IPS-20b (cell line): ENCODE results near the gene POLR2L.

Experiments
- H3K27ac ChIP-seq: one replicate; pipeline ENCODE4 v1.5.1; 2013; ENCODE audit warnings: low read length
- H3K27me3 ChIP-seq: 2 replicates; pipeline ENCODE4 v1.6.1; 2013; ENCODE audit warnings: mild to moderate bottlenecking, low read length, inconsistent platforms; ENCODE audit not compliant: insufficient read depth
- H3K36me3 ChIP-seq: 2 replicates; pipeline ENCODE4 v1.6.1; 2013; ENCODE audit warnings: low read depth, mild to moderate bottlenecking, inconsistent platforms, low read length, moderate library complexity; ENCODE audit not compliant: insufficient read depth
- H3K4me1 ChIP-seq: 2 replicates; pipeline ENCODE4 v1.6.1; 2013; ENCODE audit warnings: mild to moderate bottlenecking, control low read depth, inconsistent platforms, low read length, moderate library complexity; ENCODE audit not compliant: insufficient read depth
- H3K4me3 ChIP-seq: 2 replicates; pipeline ENCODE4 v1.5.1; 2013; ENCODE audit warnings: mild to moderate bottlenecking, low read length, inconsistent platforms
- H3K9ac ChIP-seq: 2 replicates; pipeline ENCODE4 v1.6.1; 2013; ENCODE audit warnings: low read depth, mild to moderate bottlenecking, inconsistent platforms, low read length, moderate library complexity
- H3K9me3 ChIP-seq: 2 replicates; pipeline ENCODE4 v1.6.1; 2013; ENCODE audit warnings: mild to moderate bottlenecking, low read depth, low read length, inconsistent platforms; ENCODE audit not compliant: insufficient read depth

POLR2L gene

DNA sequence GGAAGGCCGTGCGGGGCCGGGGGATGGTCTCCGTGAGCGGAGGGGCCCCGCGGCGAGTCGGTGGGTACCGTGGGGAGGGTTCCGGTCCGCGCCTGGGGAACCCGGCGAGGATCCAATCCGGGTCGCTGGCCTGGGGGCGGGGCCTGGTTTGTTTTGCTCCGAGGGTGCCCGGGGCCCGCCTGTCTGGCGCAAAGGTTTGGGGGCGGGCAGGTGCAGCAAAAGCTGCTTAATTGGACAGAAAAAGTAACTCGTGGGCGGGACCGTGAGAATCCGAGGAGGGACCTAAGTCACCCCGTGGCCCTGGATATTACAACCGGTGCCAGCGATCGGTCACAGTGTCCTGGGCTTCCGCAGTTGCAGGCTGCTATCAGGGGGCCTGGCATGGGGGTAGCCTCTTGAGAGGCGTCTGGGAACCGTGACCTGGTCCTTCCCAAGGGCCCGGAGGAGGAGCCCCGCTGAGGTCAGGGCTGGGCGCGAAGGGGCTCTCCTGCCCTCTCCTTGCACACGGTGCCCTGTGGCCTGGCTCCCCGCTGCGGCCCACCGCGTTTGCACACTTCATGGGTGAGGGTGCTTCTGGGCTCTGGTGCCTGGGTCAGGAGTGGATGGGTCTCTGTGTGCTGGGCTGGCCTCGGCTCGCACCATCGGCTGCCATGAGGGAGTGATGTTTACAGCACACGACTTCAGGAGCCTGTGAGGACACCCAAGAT, 22.2 kb downstream of the POLR2L start:
- Histone ChIP-seq H3K4me3 (peak overlapping the region; percentile 74), H3K27ac (no peak overlapping the region), H3K4me1 (no peaks in the 10 kb centered on the region; the same call in 1 of the 2 replicates), H3K9me3 (no peaks in the 10 kb centered on the region), H3K36me3 (peaks cover 6% of the 10 kb centered on the region), H3K9ac (peak overlapping the region; percentile 59; the same call in 1 of the 2 replicates), H3K27me3 (no peaks in the 10 kb centered on the region; the same call in 1 of the 2 replicates)

DNA sequence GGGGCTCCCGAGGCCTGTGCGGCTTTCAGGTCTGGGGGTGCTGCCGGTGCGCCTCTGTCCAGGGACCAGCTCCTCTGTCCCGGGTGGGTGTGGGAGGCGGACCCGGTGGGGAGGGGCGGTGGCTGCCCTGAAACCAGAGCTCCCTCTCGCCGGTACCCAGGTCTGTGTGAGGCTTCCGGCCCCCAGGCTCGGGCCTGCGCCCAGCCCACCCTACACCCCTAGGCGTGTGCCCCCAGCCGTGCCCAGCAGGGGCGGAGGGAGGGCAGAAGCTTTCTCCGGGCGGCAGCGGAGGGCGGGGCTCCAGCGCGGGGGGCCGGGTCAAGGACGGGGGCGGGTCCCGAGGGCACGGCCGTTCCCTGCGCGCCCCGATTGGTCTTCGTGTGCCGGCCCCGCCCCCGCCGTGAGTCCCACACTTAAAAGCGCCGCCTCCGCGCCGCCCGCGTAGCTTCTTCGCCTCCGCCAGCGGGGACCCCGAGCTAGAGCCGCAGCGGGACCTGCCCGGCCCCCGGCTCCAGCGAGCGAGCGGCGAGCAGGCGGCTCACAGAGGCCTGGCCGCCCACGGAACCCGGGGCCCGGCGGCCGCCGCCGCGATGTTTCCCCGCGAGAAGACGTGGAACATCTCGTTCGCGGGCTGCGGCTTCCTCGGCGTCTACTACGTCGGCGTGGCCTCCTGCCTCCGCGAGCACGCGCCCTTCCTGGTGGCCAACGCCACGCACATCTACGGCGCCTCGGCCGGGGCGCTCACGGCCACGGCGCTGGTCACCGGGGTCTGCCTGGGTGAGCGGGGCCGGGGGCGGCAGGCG, 23.0 kb downstream of the POLR2L start:
- peak overlapping the region; percentile 51; the same call in 1 of the 2 replicates for H3K9ac ChIP-seq
- no peak overlapping the region for H3K27ac ChIP-seq
- peak overlapping the region; percentile 74 for H3K4me3 ChIP-seq
- no peaks in the 10 kb centered on the region for H3K9me3 ChIP-seq
- H3K4me1 ChIP-seq: no peaks in the 10 kb centered on the region; the same call in 1 of the 2 replicates
- H3K36me3 ChIP-seq: peaks cover 8% of the 10 kb centered on the region
- H3K27me3 ChIP-seq: no peaks in the 10 kb centered on the region

DNA sequence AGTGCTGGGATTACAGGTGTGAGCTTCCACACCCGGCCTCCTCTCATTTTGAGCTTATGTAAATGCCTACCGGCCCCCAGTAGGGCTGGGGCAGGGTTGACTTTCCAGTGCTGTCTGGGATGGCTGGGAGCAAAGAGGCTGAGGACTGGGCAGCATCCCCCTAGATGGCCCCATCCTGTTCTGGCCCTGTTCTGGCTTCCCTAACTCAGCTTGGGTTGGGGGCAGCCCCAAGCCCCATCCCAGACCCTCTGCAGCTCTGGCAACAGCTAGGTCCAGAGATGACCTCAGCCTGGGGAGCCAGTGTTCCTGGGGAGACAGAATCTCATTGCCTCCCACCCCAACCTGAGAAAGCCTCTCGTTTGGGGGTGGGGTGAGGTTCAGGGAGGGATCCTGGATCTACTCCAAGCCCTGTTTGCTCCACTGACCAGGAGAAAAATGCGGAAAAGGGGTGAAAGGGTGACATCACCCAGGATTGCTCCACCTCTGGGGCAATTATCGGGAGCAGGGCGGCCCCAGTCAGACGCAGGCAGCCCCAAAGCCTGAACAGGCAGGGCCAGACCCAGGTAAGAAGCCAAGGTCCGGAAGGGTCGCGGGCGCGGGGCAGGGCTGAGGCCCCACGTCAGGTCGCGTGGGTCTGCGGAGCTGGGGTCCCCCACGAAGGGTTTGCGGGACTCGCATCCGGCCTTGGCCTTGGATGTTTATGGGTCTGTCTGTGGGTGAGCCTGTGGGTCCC, 23.8 kb downstream of the POLR2L start, which contains the start of gene PNPLA2:
PNPLA2 (plus strand) TSS at position 519 of the 733 bp plus-strand sequence. CDS start 805 bp downstream, outside the sequence.
- Histone ChIP-seq H3K27me3 (no peaks in the 10 kb centered on the region), H3K27ac (no peak within 1 kb of the TSS), H3K9ac (peak within 1 kb of the TSS; percentile 51; the same call in 1 of the 2 replicates), H3K36me3 (peaks cover 14% of the 10 kb centered on the region; the same call in 1 of the 2 replicates), H3K4me3 (peak within 1 kb of the TSS; percentile 74), H3K9me3 (no peaks in the 10 kb centered on the region), H3K4me1 (no peaks in the 10 kb centered on the region; the same call in 1 of the 2 replicates)

DNA sequence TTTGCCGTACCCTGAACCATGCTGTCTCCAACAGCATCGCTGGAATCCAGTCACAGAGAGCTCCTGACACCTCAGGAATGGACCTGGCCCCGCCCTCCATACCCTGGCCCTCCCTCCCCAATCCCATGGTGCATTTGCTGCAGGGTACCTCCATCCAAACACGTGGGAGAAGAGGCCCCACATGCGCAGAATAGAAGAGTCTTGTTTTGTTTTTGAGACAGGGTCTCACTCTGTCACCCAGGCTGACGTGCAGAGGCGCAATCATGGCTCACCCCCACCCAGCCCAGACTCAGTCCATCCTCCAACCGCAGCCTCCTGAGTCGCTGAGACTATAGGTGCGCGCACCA, 25.9 kb downstream of the POLR2L start:
- no peak overlapping the region for H3K4me3 ChIP-seq
- no peak overlapping the region for H3K9ac ChIP-seq
- H3K36me3 ChIP-seq: peaks cover 32% of the 10 kb centered on the region
- H3K9me3 ChIP-seq: no peaks in the 10 kb centered on the region
- no peaks in the 10 kb centered on the region; the same call in 1 of the 2 replicates for H3K4me1 ChIP-seq
- no peaks in the 10 kb centered on the region for H3K27me3 ChIP-seq
- no peak overlapping the region for H3K27ac ChIP-seq

DNA sequence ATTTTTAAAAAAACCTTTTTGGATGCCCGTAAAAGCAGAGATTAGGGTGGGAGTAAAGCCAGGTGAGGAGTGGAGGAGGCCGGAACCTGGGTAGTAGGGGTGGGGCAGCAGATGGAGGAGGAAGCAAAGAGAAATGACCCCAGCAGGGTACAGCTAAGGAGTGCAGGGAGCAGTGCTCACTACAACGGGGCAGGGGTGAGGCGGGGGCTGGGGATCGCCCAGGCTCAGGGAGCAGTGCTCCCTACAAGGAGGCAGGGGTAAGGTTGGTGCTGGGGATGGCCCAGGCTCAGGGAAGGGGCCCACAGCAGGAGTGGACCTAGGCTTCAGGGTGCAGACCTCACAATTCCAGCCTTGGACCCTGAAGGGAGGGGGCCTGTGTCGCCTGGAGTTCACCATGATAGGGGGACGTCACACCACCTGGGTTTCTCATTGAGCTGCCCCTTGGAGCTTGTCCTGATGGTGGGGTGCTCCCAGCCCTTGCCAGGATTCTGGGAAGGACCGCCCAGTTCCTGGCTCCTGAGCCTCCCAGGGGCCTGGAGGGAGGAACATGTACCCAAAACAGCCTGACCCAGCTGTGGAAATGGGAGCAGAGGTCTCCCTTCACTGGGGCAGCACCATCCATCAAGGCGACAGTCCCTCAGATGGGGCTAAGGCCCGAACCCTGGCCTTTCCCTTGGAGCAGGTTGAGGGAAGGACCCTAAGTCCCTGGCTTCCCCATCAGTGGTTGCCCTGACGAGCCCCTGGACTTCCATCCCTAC, 26.5 kb downstream of the POLR2L start:
- no peak overlapping the region for H3K9ac ChIP-seq
- H3K27ac ChIP-seq: no peak overlapping the region
- peaks cover 5% of the 10 kb centered on the region; the same call in 1 of the 2 replicates for H3K4me1 ChIP-seq
- no peak overlapping the region for H3K4me3 ChIP-seq
- H3K36me3 ChIP-seq: peaks cover 38% of the 10 kb centered on the region
- H3K9me3 ChIP-seq: no peaks in the 10 kb centered on the region
- no peaks in the 10 kb centered on the region for H3K27me3 ChIP-seq

DNA sequence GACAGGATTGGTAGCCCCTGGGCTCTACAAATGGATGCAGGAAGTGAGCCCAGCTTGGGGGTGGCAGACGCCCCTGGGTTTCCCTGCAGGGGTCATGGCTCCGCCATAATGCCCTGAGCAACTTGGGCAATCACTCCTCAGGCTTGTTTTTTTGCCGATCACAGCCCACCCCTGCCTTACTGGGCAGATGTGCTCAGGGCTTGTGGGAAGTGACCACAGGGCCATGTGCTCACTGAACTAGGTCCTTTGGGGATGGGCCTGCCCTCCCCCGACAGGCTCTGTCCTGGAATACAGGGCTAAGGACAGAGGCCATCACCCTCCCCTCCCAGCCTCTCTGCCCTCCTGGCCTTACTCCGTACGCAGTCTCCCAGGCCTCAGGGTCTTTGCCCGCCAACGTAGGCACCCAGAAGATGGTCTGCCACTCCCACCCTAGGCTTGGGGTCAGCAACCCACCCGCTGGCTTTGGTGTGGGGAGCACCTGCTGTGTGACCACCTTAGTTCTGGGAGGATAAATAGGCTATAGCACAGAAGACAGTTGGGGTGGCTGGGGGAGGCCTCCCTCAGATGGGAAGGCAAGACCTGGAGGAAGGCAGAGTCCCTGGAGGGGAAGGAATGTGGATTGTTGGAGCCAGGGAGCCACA, 28.8 kb downstream of the POLR2L start:
- Histone ChIP-seq H3K36me3 (peaks cover 42% of the 10 kb centered on the region), H3K9ac (no peak overlapping the region), H3K4me1 (peaks cover 6% of the 10 kb centered on the region; the same call in 1 of the 2 replicates)

DNA sequence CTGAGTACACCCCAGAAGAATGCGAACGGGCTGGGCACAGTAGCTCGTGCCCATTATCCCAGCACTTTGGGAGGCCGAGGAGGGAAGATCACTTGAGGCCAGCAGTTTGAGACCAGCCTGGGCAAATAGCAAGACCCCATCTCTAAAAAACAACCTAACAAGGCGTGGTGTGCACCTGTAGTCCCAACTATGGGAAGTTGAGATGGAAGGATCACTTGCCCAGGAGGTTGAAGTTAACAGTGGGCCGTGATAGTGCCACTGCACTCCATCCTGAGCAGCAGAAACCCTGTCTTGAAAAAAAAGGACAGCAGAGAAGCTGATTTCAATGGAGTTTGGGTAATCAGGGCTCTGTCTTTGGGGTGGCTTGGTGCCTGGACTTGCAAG, 29.3 kb downstream of the POLR2L start:
- Histone ChIP-seq H3K9ac (no peak overlapping the region), H3K27ac (no peak overlapping the region), H3K36me3 (peaks cover 42% of the 10 kb centered on the region), H3K4me1 (peaks cover 6% of the 10 kb centered on the region; the same call in 1 of the 2 replicates), H3K27me3 (no peaks in the 10 kb centered on the region), H3K4me3 (no peak overlapping the region), H3K9me3 (no peaks in the 10 kb centered on the region)

More for the DNA sequence above, 28.8 kb downstream of the POLR2L start:
- Histone ChIP-seq H3K27ac (peak overlapping the region; percentile 56), H3K4me3 (no peak overlapping the region), H3K27me3 (no peaks in the 10 kb centered on the region), H3K9me3 (no peaks in the 10 kb centered on the region)

DNA sequence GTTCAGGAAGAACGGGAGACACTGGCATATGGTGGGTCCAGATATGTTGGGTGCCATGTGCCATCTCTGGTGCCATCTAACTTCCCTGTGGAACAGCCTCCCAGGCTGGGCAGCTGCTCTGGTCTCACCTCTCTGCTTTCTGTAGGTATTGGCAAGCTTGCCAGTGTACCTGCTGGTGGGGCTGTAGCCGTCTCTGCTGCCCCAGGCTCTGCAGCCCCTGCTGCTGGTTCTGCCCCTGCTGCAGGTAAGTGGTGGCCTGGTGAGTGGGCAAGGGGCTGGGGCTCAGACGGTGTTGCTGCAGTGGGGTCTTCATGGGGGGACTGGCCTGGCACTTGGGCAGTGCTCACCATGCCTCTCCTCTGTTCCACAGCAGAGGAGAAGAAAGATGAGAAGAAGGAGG, 29.9 kb downstream of the POLR2L start:
- no peak overlapping the region for H3K27ac ChIP-seq
- H3K4me1 ChIP-seq: peaks cover 6% of the 10 kb centered on the region; the same call in 1 of the 2 replicates
- H3K27me3 ChIP-seq: no peaks in the 10 kb centered on the region
- no peak overlapping the region for H3K9ac ChIP-seq
- peaks cover 42% of the 10 kb centered on the region for H3K36me3 ChIP-seq
- no peaks in the 10 kb centered on the region for H3K9me3 ChIP-seq
- no peak overlapping the region for H3K4me3 ChIP-seq

DNA sequence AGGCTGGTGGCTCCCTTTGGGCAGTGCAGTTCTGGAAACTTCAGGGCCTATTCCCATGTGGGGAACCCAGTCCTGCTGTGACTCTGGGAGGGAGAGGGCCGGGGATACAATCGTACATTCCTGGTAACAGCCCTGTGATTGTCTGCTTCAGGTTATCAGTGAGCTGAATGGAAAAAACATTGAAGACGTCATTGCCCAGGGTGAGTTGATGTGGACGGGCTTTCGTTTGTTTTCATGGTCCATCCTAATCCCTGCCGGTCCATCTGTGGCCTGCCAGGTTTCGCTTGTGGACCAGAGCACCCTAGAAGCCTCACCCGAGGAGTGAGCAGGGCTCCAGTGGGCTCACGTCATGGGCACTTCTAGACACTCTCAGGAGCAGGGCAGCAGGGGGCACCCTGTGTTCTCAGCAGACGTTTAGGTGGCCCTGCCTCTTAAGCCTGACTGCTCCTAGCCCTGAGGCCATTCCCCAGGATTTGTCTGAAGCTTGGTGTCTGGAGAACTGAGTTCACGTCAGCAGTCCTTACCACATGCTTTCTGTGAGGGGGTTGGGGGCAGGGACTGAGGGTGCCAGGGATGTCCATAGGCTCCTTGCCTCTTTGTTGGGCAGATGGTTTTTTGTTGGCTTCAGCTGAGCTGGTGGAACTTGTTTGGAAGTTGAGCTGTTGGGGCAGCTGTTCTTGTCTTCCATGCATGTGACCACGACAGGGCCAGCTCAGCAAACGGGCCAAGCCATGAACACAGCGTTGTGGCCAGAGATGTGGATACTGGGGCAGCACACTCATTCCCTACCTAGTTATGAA, 30.7 kb downstream of the POLR2L start:
- Histone ChIP-seq H3K36me3 (peaks cover 42% of the 10 kb centered on the region), H3K27me3 (no peaks in the 10 kb centered on the region), H3K27ac (no peak overlapping the region), H3K9ac (peak overlapping the region; percentile 100; the same call in 1 of the 2 replicates), H3K4me1 (peaks cover 6% of the 10 kb centered on the region; the same call in 1 of the 2 replicates), H3K9me3 (no peaks in the 10 kb centered on the region), H3K4me3 (peak overlapping the region; percentile 97)

DNA sequence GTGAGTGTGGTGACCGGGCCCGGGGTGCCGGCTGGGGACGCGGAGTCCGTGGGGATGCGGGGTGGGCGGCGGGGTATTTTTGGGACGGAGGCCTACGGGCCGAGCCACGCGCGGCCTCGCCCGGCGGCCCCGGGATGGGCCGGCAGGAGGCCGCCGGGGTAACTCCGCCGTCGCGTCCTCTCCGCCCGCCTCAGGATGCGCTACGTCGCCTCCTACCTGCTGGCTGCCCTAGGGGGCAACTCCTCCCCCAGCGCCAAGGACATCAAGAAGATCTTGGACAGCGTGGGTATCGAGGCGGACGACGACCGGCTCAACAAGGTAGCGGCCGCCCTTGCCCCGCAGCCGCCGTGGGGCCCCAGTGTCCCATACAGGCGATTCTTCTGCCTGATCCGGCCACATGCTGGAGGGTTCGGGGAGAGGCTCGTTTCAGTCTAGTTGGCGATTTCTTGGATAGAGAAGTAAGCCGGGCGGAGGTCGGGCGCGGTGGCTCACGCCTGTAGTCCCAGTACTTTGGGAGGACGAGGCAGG, 32.2 kb downstream of the POLR2L start:
- H3K36me3 ChIP-seq: peaks cover 41% of the 10 kb centered on the region
- peaks cover 6% of the 10 kb centered on the region; the same call in 1 of the 2 replicates for H3K4me1 ChIP-seq
- H3K9me3 ChIP-seq: no peaks in the 10 kb centered on the region
- H3K9ac ChIP-seq: peak overlapping the region; percentile 100
- peak overlapping the region; percentile 97 for H3K4me3 ChIP-seq
- H3K27ac ChIP-seq: peak overlapping the region; percentile 80
- no peaks in the 10 kb centered on the region for H3K27me3 ChIP-seq
